ENCODE measurements around the gene CLIC1. TPM values are rescaled to one million over a fixed set of nuclear protein-coding genes. Genes with fewer than 3 reads are reported as not detected.
A peak's percentile ranks its signal among the peaks of the same experiment; 100 is the strongest.

The CLIC1 gene
- total RNA-seq, 1 donor from 2014 or later: 345 TPM

DNA sequence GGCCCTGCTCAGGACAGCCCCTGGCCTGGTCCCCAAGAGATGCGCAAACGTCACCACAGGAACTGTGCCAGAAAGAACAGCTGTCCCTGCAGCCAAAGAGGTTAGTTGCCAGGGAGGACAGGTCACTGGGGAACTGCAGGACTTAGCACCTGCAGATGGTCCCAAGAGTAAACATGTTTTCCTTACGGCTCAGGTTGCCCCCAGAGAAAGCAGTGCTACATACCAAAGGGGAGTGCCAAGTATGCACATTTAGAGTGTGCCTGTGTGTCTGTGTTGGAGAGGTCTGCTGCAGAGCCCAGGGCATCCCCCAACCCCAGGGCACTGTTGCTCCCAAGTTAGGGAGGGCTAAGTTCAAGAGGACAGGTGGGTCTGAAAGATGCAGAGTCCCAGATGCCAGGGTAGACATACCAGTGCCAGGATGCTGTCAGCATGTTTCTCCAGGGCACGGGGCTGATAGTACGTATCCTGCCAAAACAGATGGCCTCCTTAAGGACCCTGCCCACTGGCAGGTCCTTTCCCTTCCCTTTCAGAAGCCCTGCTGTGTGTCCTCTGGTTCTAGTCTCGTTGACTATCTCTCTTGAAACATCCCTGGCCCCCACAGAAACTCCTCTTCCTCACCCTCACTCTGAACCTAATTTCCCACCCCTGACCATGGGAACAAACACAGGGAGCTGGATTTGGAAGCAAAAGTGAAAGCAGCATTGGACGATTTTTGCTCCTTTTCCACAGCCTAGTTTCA, 34.5 kb downstream of the CLIC1 start:
- no peak for DNase-seq (ENCODE audit: low read depth)

DNA sequence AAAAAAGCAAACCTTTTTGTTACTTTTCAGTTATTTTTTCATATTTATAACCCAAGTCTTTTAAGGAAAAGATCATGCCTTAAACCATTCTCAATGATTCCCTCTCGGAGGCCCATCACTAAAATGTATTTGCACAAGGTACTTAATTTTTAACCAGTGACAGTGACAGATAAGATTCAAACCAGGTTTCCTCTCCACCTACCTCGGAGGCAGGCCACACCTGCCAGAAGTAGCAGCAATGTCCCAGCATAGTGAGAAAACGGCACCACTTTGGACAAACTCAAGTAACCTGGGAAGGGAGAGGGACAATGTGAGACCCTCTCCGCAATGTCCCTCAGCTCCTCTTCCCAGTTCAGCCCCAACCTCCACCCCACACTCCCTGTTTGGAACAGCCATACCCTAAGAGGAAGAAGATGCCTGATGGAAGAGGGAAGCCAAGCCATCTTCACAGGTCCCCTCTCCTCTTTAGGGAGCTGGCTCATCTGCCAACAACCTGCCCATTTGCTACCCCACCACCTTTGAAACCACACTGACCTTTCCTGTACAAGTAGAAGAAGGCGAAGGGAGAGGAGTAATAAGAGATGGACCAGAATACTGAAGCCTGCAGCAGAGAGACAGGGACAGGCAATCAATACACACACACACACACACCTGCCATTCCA, 35.5 kb downstream of the CLIC1 start:
- DNase-seq (ENCODE audit: low read depth): no peak

DNA sequence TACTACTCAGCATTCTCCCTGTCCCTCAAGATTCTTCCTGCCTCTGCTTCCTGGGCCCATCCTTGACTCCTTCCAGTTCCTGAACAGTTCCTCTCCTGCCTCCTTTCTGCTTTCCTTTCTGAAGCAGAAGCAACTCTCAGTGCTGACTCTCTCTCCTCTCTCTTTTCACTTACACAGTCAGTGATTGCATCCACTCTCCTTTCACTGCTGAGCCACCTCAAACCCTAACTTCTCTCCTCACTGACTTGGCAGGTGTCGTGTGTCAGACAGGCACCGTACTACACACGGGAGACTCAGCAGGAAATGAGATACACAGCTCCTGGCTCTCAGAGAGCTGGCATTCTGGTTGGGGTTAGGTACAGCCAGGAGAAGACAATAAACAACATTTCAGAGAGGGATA, 38.8 kb downstream of the CLIC1 start:
- DNase-seq (ENCODE audit: low read depth): no peak

DNA sequence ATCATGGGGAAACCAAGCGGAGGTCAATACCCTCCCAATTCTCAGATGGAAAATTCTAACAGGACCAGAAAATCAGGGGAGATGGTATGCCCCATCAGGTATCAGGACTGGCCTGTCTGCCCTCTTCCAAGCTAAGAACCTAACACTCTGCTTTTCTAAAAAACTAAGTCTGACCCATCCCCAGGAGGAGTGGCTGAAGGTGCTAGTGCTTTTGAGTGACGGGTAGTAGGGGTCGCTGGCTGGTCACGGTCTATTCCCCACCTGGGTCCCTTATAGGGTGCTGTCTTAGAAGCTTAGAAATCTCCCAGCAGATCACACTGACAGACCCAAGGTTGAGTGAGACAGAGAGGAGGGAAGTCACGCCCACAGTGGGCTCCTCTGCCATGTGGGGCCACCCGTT, 42.8 kb downstream of the CLIC1 start:
- DNase-seq (ENCODE audit: low read depth): no peak

DNA sequence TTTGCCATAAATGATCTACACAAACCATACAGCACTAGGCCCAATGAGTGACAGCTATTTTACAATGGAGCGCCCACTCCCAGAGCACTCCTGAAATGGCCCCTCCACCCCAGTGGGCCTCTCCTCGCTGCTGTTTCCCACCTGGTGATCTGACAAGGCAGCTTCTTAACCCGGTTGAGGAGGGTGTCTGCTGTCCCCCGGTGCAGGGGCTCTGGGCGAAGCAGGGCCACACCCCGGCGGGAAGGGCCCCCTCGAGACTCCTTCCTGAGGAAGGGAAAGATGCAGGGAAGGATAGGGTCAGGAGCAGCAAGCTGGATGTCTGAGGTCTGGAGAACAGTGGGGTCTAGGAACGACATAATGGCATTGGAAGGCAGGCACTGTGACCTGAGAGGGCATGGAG, 43.4 kb downstream of the CLIC1 start:
- DNase-seq (ENCODE audit: low read depth): no peak

GRCh38 chr6:31692353-31692752, 44.0 kb downstream of the CLIC1 start:
- no peak for DNase-seq (ENCODE audit: low read depth)

DNA sequence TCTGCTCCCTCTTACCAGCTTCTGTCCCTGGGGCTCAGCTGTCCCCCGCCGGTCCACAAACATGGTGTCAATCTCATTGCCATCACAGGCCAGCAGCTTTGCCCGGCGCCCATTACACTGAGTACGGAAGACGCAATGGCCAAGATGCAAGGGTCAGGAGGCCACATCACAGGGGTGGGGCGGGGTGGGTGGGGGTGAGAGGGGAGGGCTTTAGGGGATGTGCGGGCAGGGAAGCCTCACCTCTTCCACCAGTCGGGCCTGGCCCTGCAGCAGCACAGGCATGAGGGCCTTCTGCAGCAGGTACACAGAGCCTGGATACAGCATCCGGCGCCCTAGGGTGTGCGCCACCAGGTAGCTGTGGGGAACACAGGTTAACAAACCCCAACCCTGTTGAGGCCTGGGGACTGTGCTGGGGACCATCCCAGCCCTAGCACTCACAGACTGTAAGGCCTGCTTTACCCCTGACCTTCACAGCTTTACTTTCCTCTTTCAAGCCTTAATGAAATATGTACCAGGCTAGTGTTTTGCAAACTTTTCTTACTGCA, 44.7 kb downstream of the CLIC1 start:
- DNase-seq (ENCODE audit: low read depth): no peak

- no peak for DNase-seq (ENCODE audit: low read depth)
These were observed 45.3 kb downstream of the CLIC1 start for GRCh38 chr6:31691078-31691463.

DNA sequence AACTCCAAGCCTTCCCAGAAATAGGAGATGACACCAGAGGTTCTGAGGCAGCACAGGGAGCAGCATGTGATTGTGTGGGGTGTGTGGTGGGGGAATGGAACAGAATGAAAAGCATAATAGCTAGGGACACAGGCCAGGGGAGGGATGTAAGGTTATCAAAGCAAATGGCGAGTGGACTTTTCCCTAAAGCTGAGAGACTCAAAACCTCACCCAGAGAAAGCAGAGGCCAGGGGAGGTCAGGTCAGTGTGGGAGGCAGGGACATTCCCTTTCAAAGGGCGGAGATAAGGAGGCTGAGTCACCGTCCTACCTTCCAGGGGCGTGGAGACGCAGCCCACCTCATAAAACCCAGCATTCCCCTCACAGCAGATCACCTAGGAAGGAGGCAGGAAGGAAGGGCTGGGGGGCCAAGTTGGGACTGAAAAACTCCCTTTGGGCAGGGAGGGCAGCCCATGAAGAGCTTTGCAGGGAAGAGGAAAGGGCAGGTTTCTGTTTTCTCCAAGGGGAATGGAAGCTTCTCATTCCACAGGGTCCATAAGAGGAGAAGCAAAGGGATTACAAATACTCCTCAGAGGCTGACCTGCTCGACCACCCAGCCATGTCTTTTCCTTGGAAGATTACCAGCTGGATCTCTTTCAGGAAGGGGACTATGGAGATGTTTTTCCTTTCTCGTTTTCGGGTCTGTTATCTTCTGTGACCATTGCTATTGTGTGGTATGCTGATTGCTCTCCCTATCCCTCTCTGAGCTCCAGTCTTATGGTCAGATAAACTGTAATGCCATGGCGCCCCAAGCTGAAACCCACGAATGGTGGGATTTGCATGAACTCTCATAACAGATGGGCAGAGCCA, 45.9 kb downstream of the CLIC1 start:
- DNase-seq (ENCODE audit: low read depth): no peak

- DNase-seq (ENCODE audit: low read depth): no peak
These were observed 46.9 kb downstream of the CLIC1 start for GRCh38 chr6:31689249-31690110.

DNA sequence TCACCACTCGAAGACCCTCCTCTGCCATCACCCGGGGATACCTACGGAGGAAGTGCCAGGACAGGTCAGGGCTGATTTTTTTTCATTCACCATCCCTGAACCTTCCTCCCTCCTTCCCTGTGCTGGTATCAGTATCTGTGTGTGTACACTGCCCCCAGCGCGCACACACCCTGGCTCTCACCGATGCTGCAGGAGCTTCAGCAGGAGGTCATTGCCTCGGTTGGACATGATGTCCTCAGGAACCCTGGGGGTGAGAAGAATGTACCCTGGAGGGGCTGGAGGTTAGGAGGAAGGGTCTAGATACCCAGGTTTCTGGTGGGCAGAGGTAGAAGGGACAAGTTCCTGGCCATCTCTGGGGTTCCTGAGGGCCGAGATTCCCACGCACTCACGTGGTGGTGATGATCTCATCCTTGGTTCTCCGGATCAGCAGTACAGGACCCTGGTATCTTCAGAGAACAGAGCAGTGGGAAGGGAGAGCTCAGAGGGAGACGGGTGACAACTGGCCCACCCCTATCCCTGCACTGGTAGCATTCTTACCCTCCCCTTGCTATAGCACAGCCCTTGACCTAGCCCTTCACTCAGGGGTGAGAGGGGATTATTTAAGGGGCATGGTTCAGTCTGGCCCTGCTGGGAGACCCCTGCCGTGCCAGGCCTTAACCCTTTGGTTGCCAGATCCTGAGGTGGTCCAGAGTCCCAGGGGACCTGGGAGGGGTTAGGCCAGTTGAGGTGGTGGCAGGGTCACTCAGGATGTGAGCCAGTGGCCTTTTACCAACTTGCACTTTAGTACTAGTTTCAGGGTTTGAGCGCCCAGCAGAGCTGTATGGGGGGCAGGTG, 48.3 kb downstream of the CLIC1 start:
- DNase-seq (ENCODE audit: low read depth): no peak

DNA sequence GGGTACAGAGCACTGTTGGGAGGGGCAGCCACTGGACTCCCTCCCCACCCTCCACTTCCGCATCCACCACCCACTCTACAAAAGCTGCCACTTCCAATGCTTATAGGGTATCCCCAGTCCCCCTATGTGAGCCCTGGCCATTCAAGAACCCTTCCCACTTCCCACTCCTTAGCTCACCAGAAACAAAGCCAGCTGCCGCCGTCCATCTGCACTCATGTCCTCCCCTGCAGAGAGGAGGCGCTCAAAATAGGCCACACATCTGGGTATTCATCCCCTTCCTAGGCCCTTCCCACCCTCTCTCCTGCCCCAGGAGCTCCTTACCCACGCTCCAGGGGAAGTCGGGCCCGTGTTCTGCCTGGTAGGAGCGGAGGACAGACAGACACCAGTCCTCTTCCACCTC, 49.0 kb downstream of the CLIC1 start:
- no peak for DNase-seq (ENCODE audit: low read depth)

- no peak for DNase-seq (ENCODE audit: low read depth)
These were observed 49.8 kb downstream of the CLIC1 start for GRCh38 chr6:31686483-31686882.

DNA sequence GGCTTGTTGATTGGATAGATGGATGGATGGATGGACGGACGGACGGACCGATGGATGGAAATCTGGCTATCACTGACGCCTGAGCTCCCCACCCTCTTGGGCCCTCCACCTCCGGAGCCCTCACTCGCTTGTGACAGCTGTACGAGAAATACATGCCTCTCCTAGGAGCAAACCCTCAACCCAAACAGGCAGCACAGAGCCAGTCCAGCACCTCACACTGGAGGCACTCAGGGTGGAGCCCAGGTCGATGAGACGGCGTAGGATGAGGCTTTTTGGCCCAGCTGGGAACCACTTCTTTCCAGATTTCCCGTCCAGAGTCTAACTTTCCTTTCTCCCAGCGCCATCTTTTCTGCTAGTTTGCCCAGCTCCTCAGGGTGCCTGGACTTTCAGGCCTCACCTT, 52.7 kb downstream of the CLIC1 start:
- DNase-seq (ENCODE audit: low read depth): no peak

GRCh38 chr6:31681135-31681671, 55.1 kb downstream of the CLIC1 start:
- DNase-seq (ENCODE audit: low read depth): peak; percentile 53

Other genes starting within 250 kb of the CLIC1 start
- 5.3 and 17.5 TPM in 2 replicates for gene MICB, start 238.4 kb downstream of the CLIC1 start, total RNA-seq
- gene MCCD1, start 207.6 kb downstream of the CLIC1 start, total RNA-seq: 0.15 TPM in 1 of 2 replicates, not detected in the other
- 234 and 346 TPM in 2 replicates for gene DDX39B, start 194.5 kb downstream of the CLIC1 start, total RNA-seq
- gene ATP6V1G2, start 189.9 kb downstream of the CLIC1 start, total RNA-seq: 1.0 TPM in 1 of 2 replicates, not detected in the other
- 17.6 and 30.0 TPM in 2 replicates for gene NFKBIL1, start 188.9 kb downstream of the CLIC1 start, total RNA-seq
- gene LTA, start 164.2 kb downstream of the CLIC1 start, total RNA-seq: not detected in 2 replicates
- 2.4 and 7.8 TPM in 2 replicates for gene TNF, start 161.0 kb downstream of the CLIC1 start, total RNA-seq
- gene LTB, start 154.1 kb downstream of the CLIC1 start, total RNA-seq: 7.0 and 35.1 TPM in 2 replicates
- gene LST1, start 150.3 kb downstream of the CLIC1 start, total RNA-seq: not detected in 2 replicates
- not detected in 2 replicates for gene NCR3, start 143.5 kb downstream of the CLIC1 start, total RNA-seq
- not detected in 2 replicates for gene AIF1, start 121.3 kb downstream of the CLIC1 start, total RNA-seq
- 13.9 and 90.6 TPM in 2 replicates for gene PRRC2A, start 115.8 kb downstream of the CLIC1 start, total RNA-seq
- gene BAG6, start 83.9 kb downstream of the CLIC1 start, total RNA-seq: 130 and 241 TPM in 2 replicates
- 0.69 and 0.80 TPM in 2 replicates for gene APOM, start 80.6 kb downstream of the CLIC1 start, total RNA-seq
- gene C6orf47, start 75.8 kb downstream of the CLIC1 start, total RNA-seq: 28.6 and 32.0 TPM in 2 replicates
- gene GPANK1, start 71.5 kb downstream of the CLIC1 start, total RNA-seq: 9.1 and 16.0 TPM in 2 replicates
- gene CSNK2B, start 70.5 kb downstream of the CLIC1 start, total RNA-seq: 116 and 121 TPM in 2 replicates
- 2.6 TPM in 1 of 2 replicates, not detected in the other for gene LY6G5B, start 66.6 kb downstream of the CLIC1 start, total RNA-seq
- 0.40 TPM in 1 of 2 replicates, not detected in the other for gene LY6G5C, start 55.5 kb downstream of the CLIC1 start, total RNA-seq
- 54.7 and 56.6 TPM in 2 replicates for gene ABHD16A, start 33.2 kb downstream of the CLIC1 start, total RNA-seq
- not detected in 2 replicates for gene LY6G6F, start 29.7 kb downstream of the CLIC1 start, total RNA-seq
- gene LY6G6D, start 21.2 kb downstream of the CLIC1 start, total RNA-seq: not detected in 2 replicates
- gene LY6G6C, start 14.8 kb downstream of the CLIC1 start, total RNA-seq: not detected in 2 replicates
- gene MPIG6B, start 13.2 kb downstream of the CLIC1 start, total RNA-seq: not detected in 2 replicates
- gene DDAH2, start 7.2 kb downstream of the CLIC1 start, total RNA-seq: 101 and 121 TPM in 2 replicates
- gene MSH5, start 3.5 kb upstream of the CLIC1 start, total RNA-seq: 4.4 and 6.6 TPM in 2 replicates
- 0.50 and 0.69 TPM in 2 replicates for gene SAPCD1, start 26.1 kb upstream of the CLIC1 start, total RNA-seq
- 2.6 and 8.5 TPM in 2 replicates for gene VWA7, start 40.8 kb upstream of the CLIC1 start, total RNA-seq
- gene VARS1, start 59.2 kb upstream of the CLIC1 start, total RNA-seq: 67.4 and 103 TPM in 2 replicates
- gene LSM2, start 70.4 kb upstream of the CLIC1 start, total RNA-seq: 16.6 and 46.9 TPM in 2 replicates
- 0.87 and 2.0 TPM in 2 replicates for gene HSPA1L, start 78.8 kb upstream of the CLIC1 start, total RNA-seq
- gene HSPA1A, start 79.0 kb upstream of the CLIC1 start, total RNA-seq: 178 and 296 TPM in 2 replicates
- gene HSPA1B, start 91.2 kb upstream of the CLIC1 start, total RNA-seq: 197 and 264 TPM in 2 replicates
- gene NEU1, start 126.3 kb upstream of the CLIC1 start, total RNA-seq: 104 and 112 TPM in 2 replicates
- 1.1 and 26.6 TPM in 2 replicates for gene SLC44A4, start 142.5 kb upstream of the CLIC1 start, total RNA-seq
- 37.7 and 72.3 TPM in 2 replicates for gene EHMT2, start 161.2 kb upstream of the CLIC1 start, total RNA-seq
- 0.69 and 5.9 TPM in 2 replicates for gene ZBTB12, start 165.6 kb upstream of the CLIC1 start, total RNA-seq
- 1.7 TPM in 1 of 2 replicates, not detected in the other for gene C2, start 191.2 kb upstream of the CLIC1 start, total RNA-seq
- gene CFB, start 209.6 kb upstream of the CLIC1 start, total RNA-seq: 24.3 and 32.7 TPM in 2 replicates
- 92.3 and 146 TPM in 2 replicates for gene NELFE, start 222.4 kb upstream of the CLIC1 start, total RNA-seq
- gene SKIC2, start 222.6 kb upstream of the CLIC1 start, total RNA-seq: 46.5 and 47.3 TPM in 2 replicates
- 10.6 and 16.9 TPM in 2 replicates for gene DXO, start 235.6 kb upstream of the CLIC1 start, total RNA-seq
- 1.6 and 42.4 TPM in 2 replicates for gene C4A, start 245.5 kb upstream of the CLIC1 start, total RNA-seq

All from renal cortical epithelial cell (primary cell).